Neural progenitor cell (in vitro differentiated cells): ENCODE results near the gene EGLN1. TPM values are rescaled to one million over a fixed set of nuclear protein-coding genes. Genes with fewer than 3 reads are reported as not detected.

ENCODE experiments used
- DNase-seq: peaks from one replicate; pipeline ENCODE4 v3.0.0-alpha.2; 2016; ENCODE audit warnings: low spot score
- H2AFZ ChIP-seq: fragments of 200-600 bp; sonication (generic); replicated peaks from 2 replicates; pipeline ENCODE4 v1.6.1; 2016; ENCODE audit warnings: antibody characterized with exemption
- H3F3A ChIP-seq: fragments of 200-600 bp; sonication (generic); 2 replicates; pipeline ENCODE4 v1.6.1; 2016; ENCODE audit warnings: antibody characterized with exemption, low read depth
- H3K27ac ChIP-seq: fragments of 200-600 bp; sonication (generic); 2 replicates; pipeline ENCODE4 v1.5.1; 2016; ENCODE audit warnings: mild to moderate bottlenecking
- H3K27me3 ChIP-seq: fragments of 200-600 bp; sonication (generic); 2 replicates; pipeline ENCODE4 v1.6.1; 2016; ENCODE audit warnings: mild to moderate bottlenecking, moderate library complexity
- H3K36me3 ChIP-seq: fragments of 200-600 bp; sonication (generic); 2 replicates; pipeline ENCODE4 v1.5.1; 2016
- H3K4me1 ChIP-seq: fragments of 200-600 bp; sonication (generic); 2 replicates; pipeline ENCODE4 v1.6.1; 2016; ENCODE audit warnings: mixed run types
- H3K4me2 ChIP-seq: fragments of 200-600 bp; sonication (generic); 2 replicates; pipeline ENCODE4 v1.6.1; 2016
- H3K4me3 ChIP-seq: fragments of 200-600 bp; sonication (generic); 2 replicates; pipeline ENCODE4 v1.5.1; 2016
- H3K79me2 ChIP-seq: fragments of 200-600 bp; sonication (generic); 2 replicates; pipeline ENCODE4 v1.6.1; 2016; ENCODE audit warnings: low read depth
- H3K9ac ChIP-seq: fragments of 200-600 bp; sonication (generic); 2 replicates; pipeline ENCODE4 v1.6.1; 2016
- H3K9me3 ChIP-seq: fragments of 200-600 bp; sonication (generic); 2 replicates; pipeline ENCODE4 v1.5.1; 2016; ENCODE audit warnings: low read depth
- H4K20me1 ChIP-seq: fragments of 200-600 bp; sonication (generic); 2 replicates; pipeline ENCODE4 v1.6.1; 2016; ENCODE audit warnings: low read depth
- H3K27ac Mint-ChIP-seq: 3 replicates; pipeline ENCODE4 v1.8.0; 2021; ENCODE audit warnings: mixed read lengths
- H3K27me3 Mint-ChIP-seq: 2 replicates; pipeline ENCODE4 v1.8.0; 2022; ENCODE audit warnings: low read depth, mild to moderate bottlenecking, inconsistent platforms, moderate library complexity, mixed read lengths; ENCODE audit not compliant: insufficient read depth
- H3K36me3 Mint-ChIP-seq: 3 replicates; pipeline ENCODE4 v1.8.0; 2021; ENCODE audit warnings: mixed read lengths
- H3K4me1 Mint-ChIP-seq: 3 replicates; pipeline ENCODE4 v1.8.0; 2021; ENCODE audit warnings: mixed read lengths
- H3K4me3 Mint-ChIP-seq: 3 replicates; pipeline ENCODE4 v1.8.0; 2021; ENCODE audit warnings: mild to moderate bottlenecking, moderate library complexity, mixed read lengths
- H3K9me3 Mint-ChIP-seq: 3 replicates; pipeline ENCODE4 v1.8.0; 2020; ENCODE audit warnings: mixed read lengths
- EZH2 ChIP-seq: fragments of 200-600 bp; sonication (generic); IDR thresholded peaks from 2 replicates; pipeline ENCODE4 v1.6.1; 2017; ENCODE audit warnings: antibody characterized with exemption, mild to moderate bottlenecking, moderate library complexity
- EZH2phosphoT487 ChIP-seq: fragments of 200-600 bp; sonication (generic); IDR thresholded peaks from 2 replicates; pipeline ENCODE4 v1.6.1; 2017; ENCODE audit warnings: antibody characterized with exemption
- total RNA-seq: library from RNA; depleted of rRNA; stranded (reverse); fragments of >200 nt; gene quantifications from 2 replicates; pipeline ENCODE4 v1.2.3, GENCODE V29; 2015; ENCODE audit warnings: low replicate concordance
- TF ChIP-seq, protein P1 (sequence below): fragments of 200-600 bp; sonication (generic); IDR thresholded peaks from 2 replicates; pipeline ENCODE4 v1.5.1; 2017; ENCODE audit warnings: antibody characterized with exemption, mild to moderate bottlenecking

EGLN1 gene
- total RNA-seq, 1 donor from 2014 or later, result 30.3 TPM

DNA sequence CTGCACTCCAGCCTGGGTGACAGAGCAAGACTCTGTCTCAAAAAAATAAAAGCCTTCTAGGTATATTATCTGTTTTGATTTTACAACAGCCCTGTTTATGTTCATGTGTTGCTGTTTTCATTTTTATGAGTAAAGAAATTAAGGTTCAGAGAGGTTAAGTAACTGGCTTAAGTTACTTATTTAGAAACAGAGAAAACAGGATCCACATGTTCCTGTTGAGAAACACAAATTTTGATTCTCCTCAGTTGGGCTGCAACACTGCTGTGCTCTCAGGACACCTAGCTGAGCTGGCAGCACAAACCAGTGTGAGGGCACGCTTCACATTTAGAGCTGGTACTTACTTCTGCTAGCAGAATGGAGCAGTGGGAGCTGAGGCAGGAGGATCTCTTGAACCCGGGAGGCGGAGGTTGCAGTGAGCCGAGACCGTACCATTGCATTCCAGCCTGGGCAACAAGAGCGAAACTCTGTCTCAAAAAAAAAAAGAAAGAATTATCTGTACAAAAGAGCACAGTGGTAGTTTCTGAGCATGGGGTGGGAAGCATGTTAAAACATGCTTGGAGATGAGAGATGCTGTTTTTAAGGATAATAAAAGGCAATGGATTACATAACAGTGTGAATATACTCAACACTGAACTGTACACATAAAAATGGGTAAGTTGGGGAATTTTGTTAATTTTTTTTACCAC is 81.6 kb downstream of the EGLN1 start:
- no peaks in the 10 kb centered on the region for H3K9me3 ChIP-seq
- Mint-ChIP-seq H3K4me3 (no peak overlapping the region), H3K27ac (no peak overlapping the region), H3K9me3 (no peaks in the 10 kb centered on the region), H3K4me1 (peaks cover 23% of the 10 kb centered on the region), H3K27me3 (peaks cover 7% of the 10 kb centered on the region), H3K36me3 (peaks cover 12% of the 10 kb centered on the region)
- no peak overlapping the region for H3K27ac ChIP-seq
- H4K20me1 ChIP-seq, result peaks cover 21% of the 10 kb centered on the region
- H3K27me3 ChIP-seq, result no peaks in the 10 kb centered on the region
- no peak overlapping the region for H3K4me3 ChIP-seq
- peaks cover 3% of the 10 kb centered on the region for H3K36me3 ChIP-seq
- H2AFZ ChIP-seq, result no peak overlapping the region
- DNase-seq, result no peak
- TF ChIP-seq, protein P1, sequence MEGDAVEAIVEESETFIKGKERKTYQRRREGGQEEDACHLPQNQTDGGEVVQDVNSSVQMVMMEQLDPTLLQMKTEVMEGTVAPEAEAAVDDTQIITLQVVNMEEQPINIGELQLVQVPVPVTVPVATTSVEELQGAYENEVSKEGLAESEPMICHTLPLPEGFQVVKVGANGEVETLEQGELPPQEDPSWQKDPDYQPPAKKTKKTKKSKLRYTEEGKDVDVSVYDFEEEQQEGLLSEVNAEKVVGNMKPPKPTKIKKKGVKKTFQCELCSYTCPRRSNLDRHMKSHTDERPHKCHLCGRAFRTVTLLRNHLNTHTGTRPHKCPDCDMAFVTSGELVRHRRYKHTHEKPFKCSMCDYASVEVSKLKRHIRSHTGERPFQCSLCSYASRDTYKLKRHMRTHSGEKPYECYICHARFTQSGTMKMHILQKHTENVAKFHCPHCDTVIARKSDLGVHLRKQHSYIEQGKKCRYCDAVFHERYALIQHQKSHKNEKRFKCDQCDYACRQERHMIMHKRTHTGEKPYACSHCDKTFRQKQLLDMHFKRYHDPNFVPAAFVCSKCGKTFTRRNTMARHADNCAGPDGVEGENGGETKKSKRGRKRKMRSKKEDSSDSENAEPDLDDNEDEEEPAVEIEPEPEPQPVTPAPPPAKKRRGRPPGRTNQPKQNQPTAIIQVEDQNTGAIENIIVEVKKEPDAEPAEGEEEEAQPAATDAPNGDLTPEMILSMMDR, result no peak
- TF ChIP-seq EZH2phosphoT487, result no peak
- no peak for TF ChIP-seq EZH2
- H3K4me1 ChIP-seq, result peaks cover 21% of the 10 kb centered on the region
- H3K4me2 ChIP-seq, result no peak overlapping the region
- H3K9ac ChIP-seq, result no peak overlapping the region
- peaks cover 46% of the 10 kb centered on the region for H3K79me2 ChIP-seq
- peaks cover 17% of the 10 kb centered on the region for H3F3A ChIP-seq

DNA sequence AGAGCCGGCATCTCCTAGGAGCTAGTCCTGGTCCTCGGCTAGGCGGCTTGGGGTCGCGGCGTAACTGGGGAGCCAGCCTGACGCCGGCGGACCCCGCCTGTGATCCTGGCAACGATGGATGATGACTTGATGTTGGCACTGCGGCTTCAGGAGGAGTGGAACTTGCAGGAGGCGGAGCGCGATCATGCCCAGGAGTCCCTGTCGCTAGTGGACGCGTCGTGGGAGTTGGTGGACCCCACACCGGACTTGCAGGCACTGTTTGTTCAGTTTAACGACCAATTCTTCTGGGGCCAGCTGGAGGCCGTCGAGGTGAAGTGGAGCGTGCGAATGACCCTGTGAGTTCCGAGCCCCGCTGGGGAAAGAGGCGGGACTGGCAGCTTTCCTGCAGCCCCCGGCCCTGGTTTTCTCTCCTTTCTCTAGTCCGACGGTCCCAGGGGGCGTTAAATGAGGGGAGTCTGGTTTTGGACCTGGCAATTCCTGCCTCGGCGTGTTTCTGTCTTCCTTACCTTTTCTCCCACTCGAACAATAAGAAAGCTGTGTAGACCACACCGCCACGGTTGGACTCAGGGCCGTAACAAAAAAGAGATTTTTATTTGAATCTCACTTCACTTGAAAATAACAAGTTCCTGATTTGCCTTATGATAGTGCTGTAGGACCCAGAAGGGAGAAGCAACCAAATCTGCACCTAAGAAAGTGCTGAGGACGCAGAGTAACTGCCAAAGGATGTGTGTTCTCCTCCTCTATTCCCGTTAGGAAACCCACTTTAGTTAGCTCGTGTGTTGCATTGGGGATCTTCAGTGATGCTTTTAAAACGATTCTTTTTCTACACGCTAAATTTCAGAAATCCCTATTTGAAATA is 83.6 kb downstream of the EGLN1 start, which contains the start of gene SPRTN:
Gene SPRTN, plus strand, starts transcription at position 24 of the 859 bp plus-strand sequence. Its CDS starts 91 bp downstream, at position 115.
- H3K79me2 ChIP-seq, result peaks cover 62% of the 10 kb centered on the region
- peak; percentile 73 for DNase-seq
- TF ChIP-seq EZH2phosphoT487 (no peak), EZH2 (no peak)
- TF ChIP-seq, protein P1, result peak; percentile 2
- H3K4me1 Mint-ChIP-seq, result peaks cover 40% of the 10 kb centered on the region
- H3F3A ChIP-seq, result peaks cover 17% of the 10 kb centered on the region
- no peaks in the 10 kb centered on the region for H3K27me3 ChIP-seq
- H3K27ac ChIP-seq, result peak within 1 kb of the TSS; percentile 89
- H4K20me1 ChIP-seq, result peaks cover 22% of the 10 kb centered on the region
- H3K36me3 ChIP-seq, result no peaks in the 10 kb centered on the region
- no peaks in the 10 kb centered on the region for H3K9me3 Mint-ChIP-seq
- peak within 1 kb of the TSS; percentile 97 for H3K27ac Mint-ChIP-seq
- peaks cover 9% of the 10 kb centered on the region for H3K36me3 Mint-ChIP-seq
- peak within 1 kb of the TSS; percentile 95 for H2AFZ ChIP-seq
- H3K4me3 ChIP-seq, result peak within 1 kb of the TSS; percentile 96
- no peaks in the 10 kb centered on the region for H3K9me3 ChIP-seq
- H3K27me3 Mint-ChIP-seq, result peaks cover 7% of the 10 kb centered on the region
- H3K9ac ChIP-seq, result peak within 1 kb of the TSS; percentile 83
- H3K4me1 ChIP-seq, result peaks cover 41% of the 10 kb centered on the region
- peak within 1 kb of the TSS; percentile 97 for H3K4me3 Mint-ChIP-seq
- H3K4me2 ChIP-seq, result peak within 1 kb of the TSS; percentile 97

DNA sequence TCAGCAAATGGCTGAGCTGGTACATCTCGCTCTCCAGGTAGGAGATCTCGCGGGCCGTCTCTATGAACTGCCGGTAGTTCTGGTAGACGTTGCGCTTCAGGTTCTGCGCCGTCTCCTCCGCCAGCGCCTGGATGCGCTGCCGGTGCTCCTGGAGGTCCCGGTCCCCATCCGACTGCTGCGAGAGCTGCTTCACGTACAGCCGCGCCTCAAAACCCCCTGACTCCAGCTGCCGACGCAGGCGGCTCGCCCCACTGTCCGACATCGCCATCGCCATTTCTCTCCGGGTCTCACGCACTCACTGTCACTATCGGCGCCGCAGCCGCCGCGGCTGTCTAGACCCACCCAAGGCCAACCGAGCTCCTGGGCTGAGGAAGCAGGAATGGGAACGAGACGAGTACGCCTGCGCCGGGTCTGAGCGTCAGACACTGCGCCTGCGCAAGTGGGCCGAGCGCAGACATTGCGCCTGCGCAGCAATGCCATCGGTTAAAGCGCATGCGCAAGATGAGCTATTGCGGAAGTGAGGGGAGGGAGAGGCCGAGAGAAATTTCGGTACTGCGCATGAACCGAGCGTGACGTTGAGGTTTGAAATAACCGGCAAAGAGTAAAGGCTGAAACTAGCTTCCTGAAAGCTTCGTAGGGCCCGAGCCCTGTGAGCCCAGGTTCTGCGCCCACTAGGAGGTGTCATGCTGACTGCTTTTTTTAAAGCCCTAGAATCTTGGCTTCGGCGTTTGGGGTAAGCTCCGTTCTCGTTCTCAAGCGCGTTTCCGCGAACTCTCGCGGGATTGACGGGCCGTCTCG is 84.4 kb downstream of the EGLN1 start, which contains the start of gene EXOC8:
Gene EXOC8, minus strand, starts transcription at position 381 of the 798 bp plus-strand sequence. Its CDS starts 107 bp downstream, at position 274.
- H3K27ac Mint-ChIP-seq, result peak within 1 kb of the TSS; percentile 97
- Histone ChIP-seq H3F3A (peaks cover 17% of the 10 kb centered on the region), H3K79me2 (peaks cover 70% of the 10 kb centered on the region), H3K27me3 (no peaks in the 10 kb centered on the region), H3K9me3 (no peaks in the 10 kb centered on the region), H2AFZ (peak within 1 kb of the TSS; percentile 95), H3K36me3 (no peaks in the 10 kb centered on the region), H3K9ac (peak within 1 kb of the TSS; percentile 83), H3K4me2 (peak within 1 kb of the TSS; percentile 97), H3K4me3 (peak within 1 kb of the TSS; percentile 96), H3K4me1 (peaks cover 44% of the 10 kb centered on the region), H4K20me1 (peaks cover 22% of the 10 kb centered on the region), H3K27ac (peak within 1 kb of the TSS; percentile 89)
- peaks cover 9% of the 10 kb centered on the region for H3K36me3 Mint-ChIP-seq
- H3K9me3 Mint-ChIP-seq, result no peaks in the 10 kb centered on the region
- H3K4me3 Mint-ChIP-seq, result peak within 1 kb of the TSS; percentile 97
- DNase-seq, result peak; percentile 99
- no peak for TF ChIP-seq EZH2
- TF ChIP-seq, protein P1, result peak; percentile 9
- peaks cover 7% of the 10 kb centered on the region for H3K27me3 Mint-ChIP-seq
- H3K4me1 Mint-ChIP-seq, result peaks cover 47% of the 10 kb centered on the region
